Neural cell (in vitro differentiated cells): ENCODE data around the gene CAPN12. TPM values are rescaled to one million over a fixed set of nuclear protein-coding genes. Genes with fewer than 3 reads are reported as not detected.

Experiments used
- H2AFZ ChIP-seq: fragments of 200-600, 300-800 bp; sonication (generic), shearing (Covaris generic); 2 replicates; pipeline ENCODE4 v1.6.0; 2014; ENCODE audit warnings: low read depth, mild to moderate bottlenecking, antibody characterized with exemption, low read length, moderate library complexity
- H3F3A ChIP-seq: fragments of 200-600 bp; shearing (Covaris generic); 2 replicates; pipeline ENCODE4 v1.6.1; 2016; ENCODE audit warnings: mild to moderate bottlenecking, moderate library complexity, mixed read lengths, antibody characterized with exemption, low read length; ENCODE audit not compliant: insufficient read depth, poor library complexity, severe bottlenecking
- H3K27ac ChIP-seq: fragments of 200-600, 300-800 bp; sonication (generic), shearing (Covaris generic); 2 replicates; pipeline ENCODE4 v1.5.1; 2014; ENCODE audit warnings: mild to moderate bottlenecking, low read length, moderate library complexity
- H3K27me3 ChIP-seq: fragments of 300-800, 200-600 bp; sonication (generic), shearing (Covaris generic); 2 replicates; pipeline ENCODE4 v1.6.0; 2014; ENCODE audit warnings: mild to moderate bottlenecking, low read depth, low read length, moderate library complexity; ENCODE audit not compliant: insufficient read depth
- H3K36me3 ChIP-seq: fragments of 300-800, 200-600 bp; sonication (generic), shearing (Covaris generic); 2 replicates; pipeline ENCODE4 v1.5.1; 2014; ENCODE audit warnings: mild to moderate bottlenecking, antibody characterized with exemption, low read length, moderate library complexity; ENCODE audit not compliant: insufficient read depth
- H3K4me2 ChIP-seq: fragments of 300-800, 200-600 bp; sonication (generic), shearing (Covaris generic); 2 replicates; pipeline ENCODE4 v1.6.0; 2014; ENCODE audit warnings: mild to moderate bottlenecking, low read length
- H3K4me3 ChIP-seq: fragments of 300-800, 200-600 bp; sonication (generic), shearing (Covaris generic); 2 replicates; pipeline ENCODE4 v1.5.1; 2014; ENCODE audit warnings: mild to moderate bottlenecking, low read length, moderate library complexity
- H3K79me2 ChIP-seq: fragments of 200-600 bp; shearing (Covaris generic); replicated peaks from 2 replicates; pipeline ENCODE4 v1.6.0; 2014; ENCODE audit warnings: mild to moderate bottlenecking, low read length, moderate library complexity; ENCODE audit not compliant: insufficient read depth
- H3K9ac ChIP-seq: fragments of 300-800, 200-600 bp; sonication (generic), shearing (Covaris generic); 2 replicates; pipeline ENCODE4 v1.6.1; 2016; ENCODE audit warnings: mild to moderate bottlenecking, low read length, mixed read lengths
- H3K9me2 ChIP-seq: fragments of 200-600 bp; shearing (Covaris generic); 2 replicates; pipeline ENCODE4 v1.6.1; 2016; ENCODE audit warnings: mild to moderate bottlenecking, low read length, mixed read lengths; ENCODE audit not compliant: insufficient read depth
- H3K9me3 ChIP-seq: fragments of 200-600, 300-800 bp; sonication (generic), shearing (Covaris generic); 2 replicates; pipeline ENCODE4 v1.6.1; 2016; ENCODE audit warnings: mild to moderate bottlenecking, mixed run types, low read length, moderate library complexity, mixed read lengths
- H4K20me1 ChIP-seq: fragments of 200-600 bp; shearing (Covaris generic); 2 replicates; pipeline ENCODE4 v1.6.1; 2016; ENCODE audit warnings: mild to moderate bottlenecking, mixed run types; ENCODE audit not compliant: insufficient read depth
- CTCF ChIP-seq: fragments of 450-650 bp; IDR thresholded peaks from 2 replicates; pipeline ENCODE4 v1.5.1; 2014; ENCODE audit warnings: antibody characterized with exemption, mild to moderate bottlenecking, moderate library complexity; ENCODE audit not compliant: poor library complexity, severe bottlenecking
- EP300 ChIP-seq: fragments of 450-650 bp; conservative IDR thresholded peaks from 2 replicates; pipeline ENCODE4 v1.6.1; 2014; ENCODE audit warnings: antibody characterized with exemption, mild to moderate bottlenecking, moderate library complexity; ENCODE audit not compliant: poor library complexity, severe bottlenecking
- EZH2 ChIP-seq: fragments of 200-600, 300-800 bp; shearing (Covaris generic), sonication (generic); IDR thresholded peaks from 2 replicates; pipeline ENCODE4 v1.6.1; 2014; ENCODE audit warnings: antibody characterized with exemption, low read length, borderline replicate concordance, mild to moderate bottlenecking; ENCODE audit not compliant: insufficient read depth, poor library complexity, severe bottlenecking
- MXI1 ChIP-seq: fragments of 450-650 bp; conservative IDR thresholded peaks from 2 replicates; pipeline ENCODE4 v1.6.1; 2014; ENCODE audit warnings: antibody characterized with exemption, mild to moderate bottlenecking; ENCODE audit not compliant: poor library complexity, severe bottlenecking
- POLR2AphosphoS5 ChIP-seq: IDR thresholded peaks from 2 replicates; pipeline ENCODE4 v1.6.1; 2012
- RAD21 ChIP-seq: fragments of 450-650 bp; conservative IDR thresholded peaks from 2 replicates; pipeline ENCODE4 v1.6.1; 2014; ENCODE audit warnings: antibody characterized with exemption, mild to moderate bottlenecking, moderate library complexity
- REST ChIP-seq: IDR thresholded peaks from 2 replicates; pipeline ENCODE4 v1.6.1; 2012; ENCODE audit warnings: borderline replicate concordance
- SMC3 ChIP-seq: fragments of 450-650 bp; conservative IDR thresholded peaks from 2 replicates; pipeline ENCODE4 v1.6.1; 2014; ENCODE audit warnings: antibody characterized with exemption, mild to moderate bottlenecking, moderate library complexity; ENCODE audit not compliant: poor library complexity
- TAF1 ChIP-seq: IDR thresholded peaks from 2 replicates; pipeline ENCODE4 v1.6.1; 2012; ENCODE audit warnings: low read depth
- polyA plus RNA-seq: library from polyadenylated mRNA; depleted of rRNA; stranded (reverse); fragments of >200 nt; gene quantifications from 2 replicates; pipeline ENCODE4 v1.2.3, GENCODE V29; 2014

Gene CAPN12
- polyA plus RNA-seq, 1 donor from 2014 or later: not detected

- Histone ChIP-seq H3F3A (no peaks in the 10 kb centered on the region), H4K20me1 (no peaks in the 10 kb centered on the region), H3K4me2 (no peak overlapping the region), H3K9ac (no peak overlapping the region), H3K27me3 (peaks cover 12% of the 10 kb centered on the region), H3K9me2 (no peaks in the 10 kb centered on the region), H3K79me2 (no peaks in the 10 kb centered on the region), H3K36me3 (no peaks in the 10 kb centered on the region), H3K27ac (no peak overlapping the region), H3K9me3 (no peaks in the 10 kb centered on the region), H3K4me3 (no peak overlapping the region), H2AFZ (no peak overlapping the region)
- no peak for TF ChIP-seq MXI1
- no peak for TF ChIP-seq EZH2
- TF ChIP-seq CTCF: no peak
- no peak for TF ChIP-seq RAD21
Measured at GRCh38 chr19:38740932-38741331, 3.3 kb downstream of the CAPN12 start.

GRCh38 chr19:38740257-38740592 lies 4.0 kb downstream of the CAPN12 start:
- H3K9ac ChIP-seq: no peak overlapping the region
- peaks cover 12% of the 10 kb centered on the region for H3K27me3 ChIP-seq
- no peak overlapping the region for H3K27ac ChIP-seq
- no peaks in the 10 kb centered on the region for H3F3A ChIP-seq
- H4K20me1 ChIP-seq: no peaks in the 10 kb centered on the region
- no peaks in the 10 kb centered on the region for H3K9me2 ChIP-seq
- no peak for TF ChIP-seq EP300
- no peak for TF ChIP-seq TAF1
- TF ChIP-seq MXI1: no peak
- no peak for TF ChIP-seq EZH2
- TF ChIP-seq CTCF: no peak
- no peak for TF ChIP-seq RAD21
- TF ChIP-seq REST: no peak
- TF ChIP-seq POLR2AphosphoS5: no peak
- no peak for TF ChIP-seq SMC3
- no peaks in the 10 kb centered on the region for H3K79me2 ChIP-seq
- H3K36me3 ChIP-seq: no peaks in the 10 kb centered on the region
- H2AFZ ChIP-seq: no peak overlapping the region
- no peak overlapping the region for H3K4me3 ChIP-seq
- H3K9me3 ChIP-seq: no peaks in the 10 kb centered on the region
- H3K4me2 ChIP-seq: no peak overlapping the region
